ENCODE measurements around the gene KCNH6. TPM values are rescaled to one million over a fixed set of nuclear protein-coding genes. Genes with fewer than 3 reads are reported as not detected.

The KCNH6 gene
- total and polyA plus RNA-seq, 9 of the 15 experiments (the other 6 are each of a cell fraction or from before 2014, with no cell fraction given): not detected

DNA sequence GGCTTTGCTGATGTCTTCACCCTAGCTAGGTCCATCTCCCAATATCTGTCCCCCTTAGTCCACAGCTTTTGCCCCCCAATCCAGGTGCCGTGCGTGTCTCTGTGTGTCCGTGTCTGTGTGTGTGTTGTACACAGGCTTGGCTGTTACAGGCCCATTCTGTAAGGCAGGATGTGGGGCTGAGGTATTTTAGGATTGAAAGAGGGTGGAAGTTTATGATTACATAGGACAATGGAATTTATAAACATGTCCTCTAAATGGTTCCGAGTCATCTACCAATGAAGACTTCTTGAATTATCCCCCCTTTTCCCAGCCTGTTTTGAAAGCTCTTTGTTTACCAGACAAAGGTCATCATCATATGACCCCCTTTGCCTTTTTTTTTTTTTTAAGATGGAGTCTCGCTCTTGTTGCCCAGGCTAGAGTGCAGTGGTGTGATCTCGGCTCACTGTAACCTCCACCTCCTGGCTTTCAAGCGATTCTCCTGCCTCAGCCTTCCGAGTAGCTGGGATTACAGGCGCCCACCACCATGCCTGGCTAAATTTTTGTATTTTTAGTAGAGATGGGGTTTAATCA is 24.4 kb upstream of the KCNH6 start:
- no TSS peak for BruUV-seq (replicated peaks)
- in situ Hi-C loops (cut with MboI) (no loop called here), intact Hi-C loops (cut with micrococcal nuclease) (no loop called here)
- no peak for TF ChIP-seq ADNP (tag; IDR thresholded peaks at IDR 0.05)
- TF ChIP-seq OTX1 (CRISPR knock-in tag; IDR thresholded peaks at IDR 0.05): no peak
- no peak for TF ChIP-seq TCF3 (CRISPR knock-in tag; IDR thresholded peaks at IDR 0.05)
- no peak for TF ChIP-seq FOXM1 (IDR thresholded peaks at IDR 0.05; ENCODE audit: low read depth)
- TF ChIP-seq FOXM1 (CRISPR knock-in tag; IDR thresholded peaks at IDR 0.05; ENCODE audit: low read depth): no peak
- TF ChIP-seq ARID1B (IDR thresholded peaks at IDR 0.05): no peak
- no peak for TF ChIP-seq ZNF134 (CRISPR knock-in tag; conservative IDR thresholded peaks at IDR 0.05)
- no peak for TF ChIP-seq CC2D1A (IDR thresholded peaks at IDR 0.05)
- TF ChIP-seq HDAC1 (IDR thresholded peaks at IDR 0.05): no peak
- TF ChIP-seq, protein P1, sequence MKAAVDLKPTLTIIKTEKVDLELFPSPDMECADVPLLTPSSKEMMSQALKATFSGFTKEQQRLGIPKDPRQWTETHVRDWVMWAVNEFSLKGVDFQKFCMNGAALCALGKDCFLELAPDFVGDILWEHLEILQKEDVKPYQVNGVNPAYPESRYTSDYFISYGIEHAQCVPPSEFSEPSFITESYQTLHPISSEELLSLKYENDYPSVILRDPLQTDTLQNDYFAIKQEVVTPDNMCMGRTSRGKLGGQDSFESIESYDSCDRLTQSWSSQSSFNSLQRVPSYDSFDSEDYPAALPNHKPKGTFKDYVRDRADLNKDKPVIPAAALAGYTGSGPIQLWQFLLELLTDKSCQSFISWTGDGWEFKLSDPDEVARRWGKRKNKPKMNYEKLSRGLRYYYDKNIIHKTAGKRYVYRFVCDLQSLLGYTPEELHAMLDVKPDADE (conservative IDR thresholded peaks at IDR 0.05; ENCODE audit: control insufficient read depth, low read depth, low read length): no peak
- no peak for TF ChIP-seq NFRKB (IDR thresholded peaks at IDR 0.05; ENCODE audit: low read depth)
- no peak for TF ChIP-seq BRCA1 (IDR thresholded peaks at IDR 0.05)
- TF ChIP-seq BRCA1 (CRISPR knock-in tag; IDR thresholded peaks at IDR 0.05): no peak
- no peak for TF ChIP-seq ETV1 (tag; conservative IDR thresholded peaks at IDR 0.05; ENCODE audit: low read depth)
- TF ChIP-seq FOXK2 (conservative IDR thresholded peaks at IDR 0.05 in 1 of 2, IDR thresholded peaks at IDR 0.05 in 1 of 2; ENCODE audit: low read depth in 2 of 2): no peak
- TF ChIP-seq, protein P2, sequence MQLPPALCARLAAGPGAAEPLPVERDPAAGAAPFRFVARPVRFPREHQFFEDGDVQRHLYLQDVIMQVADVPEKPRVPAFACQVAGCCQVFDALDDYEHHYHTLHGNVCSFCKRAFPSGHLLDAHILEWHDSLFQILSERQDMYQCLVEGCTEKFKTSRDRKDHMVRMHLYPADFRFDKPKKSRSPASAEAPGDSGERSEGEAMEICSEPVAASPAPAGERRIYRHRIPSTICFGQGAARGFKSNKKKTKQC (CRISPR knock-in tag; IDR thresholded peaks at IDR 0.05): no peak
- TF ChIP-seq RAD21 (CRISPR knock-in tag; conservative IDR thresholded peaks at IDR 0.05 in 1 of 2, IDR thresholded peaks at IDR 0.05 in 1 of 2): no peak
- no peak for TF ChIP-seq CTBP1 (IDR thresholded peaks at IDR 0.05; ENCODE audit: borderline replicate concordance)
- TF ChIP-seq, protein P3, sequence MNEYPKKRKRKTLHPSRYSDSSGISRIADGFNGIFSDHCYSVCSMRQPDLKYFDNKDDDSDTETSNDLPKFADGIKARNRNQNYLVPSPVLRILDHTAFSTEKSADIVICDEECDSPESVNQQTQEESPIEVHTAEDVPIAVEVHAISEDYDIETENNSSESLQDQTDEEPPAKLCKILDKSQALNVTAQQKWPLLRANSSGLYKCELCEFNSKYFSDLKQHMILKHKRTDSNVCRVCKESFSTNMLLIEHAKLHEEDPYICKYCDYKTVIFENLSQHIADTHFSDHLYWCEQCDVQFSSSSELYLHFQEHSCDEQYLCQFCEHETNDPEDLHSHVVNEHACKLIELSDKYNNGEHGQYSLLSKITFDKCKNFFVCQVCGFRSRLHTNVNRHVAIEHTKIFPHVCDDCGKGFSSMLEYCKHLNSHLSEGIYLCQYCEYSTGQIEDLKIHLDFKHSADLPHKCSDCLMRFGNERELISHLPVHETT (CRISPR knock-in tag; conservative IDR thresholded peaks at IDR 0.05 in 1 of 2, IDR thresholded peaks at IDR 0.05 in 1 of 2): no peak
- Histone ChIP-seq H3K4me3 (no peak overlapping the region), H3K4me1 (replicated peaks in 1 of 2; ENCODE audit: control insufficient read depth in 2 of 2, insufficient read depth in 2 of 2, low read length in 2 of 2) (peaks cover 0 to 19% of the 10 kb centered on the region in 2 experiments; a peak in 2 of 5 replicates), H3K4me2 (ENCODE audit: insufficient read depth, low read length) (no peak overlapping the region), H3K36me3 (ENCODE audit: control insufficient read depth, insufficient read depth, low read length) (no peaks in the 10 kb centered on the region), H3K27ac (ENCODE audit: extremely low read depth, low read depth, low read length) (no peak overlapping the region), H4K20me1 (replicated peaks; ENCODE audit: control insufficient read depth, insufficient read depth, low read length) (0 out of 2 replicates have a peak, but pooled peaks cover 3% of the 10 kb centered on the region), H3K9me1 (ENCODE audit: control insufficient read depth, insufficient read depth, low read length) (no peaks in the 10 kb centered on the region), H3K9me3 (replicated peaks; ENCODE audit: control insufficient read depth, insufficient read depth, low read depth, low read length) (no peaks in the 10 kb centered on the region), H3K27me3 (ENCODE audit: control insufficient read depth in 2 of 2, insufficient read depth in 2 of 2, low read length in 2 of 2) (peaks cover 21 to 39% of the 10 kb centered on the region in 2 experiments; a peak in 4 of 5 replicates), H3K79me2 (ENCODE audit: control insufficient read depth, insufficient read depth, low read length) (no peaks in the 10 kb centered on the region), H2AFZ (ENCODE audit: low read depth, low read length) (no peak overlapping the region), H3K9ac (ENCODE audit: insufficient read depth in 1 of 2, low read depth in 2 of 2, low read length in 2 of 2) (no peak overlapping the region)
- ATAC-seq: no peak
- FAIRE-seq: no peak
- ChIA-PET POLR2A (interaction anchor here (0.6 kb wide), 1 partner anchor 50 kb away, joined by 3 read pairs; no protein-coding TSS in a partner anchor), CTCF (ENCODE audit: low intra/inter-chr PET ratio) (no interaction called here)
- WGBS (ENCODE audit: insufficient coverage, low coverage, missing lambda C conversion rate): 24% methylated on average over 9 of the region's 9 CpGs
- no peak for DNase-seq (ENCODE audit: extremely low read depth in 1 of 4, low spot score in 3 of 4)
